Ovary (tissue), 3 donors: Measurements from ENCODE around the gene KRT81.

Source experiments
- EP300 ChIP-seq: sonication (generic); formaldehyde crosslinking; IDR thresholded peaks from one replicate; pipeline ENCODE4 v1.6.1; 2017; ENCODE audit warnings: antibody characterized with exemption
- POLR2A ChIP-seq: fragments of 450-650 bp; IDR thresholded peaks from one replicate; pipeline ENCODE4 v1.6.1; 2017; ENCODE audit warnings: antibody characterized with exemption, mild to moderate bottlenecking, moderate library complexity
- TF ChIP-seq, protein P1 (sequence below), 3 donors: fragments of 450-650 bp in 2 of 3; fragments of 200-600 bp in 1 of 3; IDR thresholded peaks; one replicate each; pipeline versions ENCODE4 v1.5.1 to v1.8.0; 2016 to 2022; ENCODE audit warnings: antibody characterized with exemption in 3 of 3, mild to moderate bottlenecking in 1 of 3
- donor health status: DM: no; HTN: no; CAD: no.

DNA sequence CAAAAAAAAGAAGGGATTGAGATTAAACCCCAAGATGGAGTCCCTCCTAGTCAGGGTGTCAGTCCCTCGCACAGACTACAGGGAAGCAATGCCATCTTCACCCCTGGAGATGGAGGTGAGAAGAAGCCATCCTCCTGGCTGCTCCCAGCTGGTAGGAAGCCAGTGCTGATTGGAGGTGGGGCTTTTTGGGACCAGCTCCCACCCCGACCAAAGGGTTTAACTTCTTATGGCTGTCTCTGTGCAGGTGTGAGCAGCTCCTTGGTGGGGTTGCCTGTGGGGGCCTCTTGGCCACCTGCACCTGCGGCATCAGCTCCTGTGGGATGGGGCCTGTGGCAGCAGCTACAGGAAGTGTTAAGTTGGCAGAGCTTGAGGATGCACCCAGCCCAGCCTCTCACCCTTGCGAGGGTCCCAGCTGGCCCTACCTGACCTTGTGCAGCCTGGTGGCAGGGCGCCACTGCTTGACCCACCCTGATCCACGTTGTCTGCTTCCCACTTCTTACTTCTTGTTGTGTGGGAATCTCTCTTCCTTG is 20.7 kb downstream of the KRT81 start:
- no peak for TF ChIP-seq EP300
- TF ChIP-seq, protein P1, sequence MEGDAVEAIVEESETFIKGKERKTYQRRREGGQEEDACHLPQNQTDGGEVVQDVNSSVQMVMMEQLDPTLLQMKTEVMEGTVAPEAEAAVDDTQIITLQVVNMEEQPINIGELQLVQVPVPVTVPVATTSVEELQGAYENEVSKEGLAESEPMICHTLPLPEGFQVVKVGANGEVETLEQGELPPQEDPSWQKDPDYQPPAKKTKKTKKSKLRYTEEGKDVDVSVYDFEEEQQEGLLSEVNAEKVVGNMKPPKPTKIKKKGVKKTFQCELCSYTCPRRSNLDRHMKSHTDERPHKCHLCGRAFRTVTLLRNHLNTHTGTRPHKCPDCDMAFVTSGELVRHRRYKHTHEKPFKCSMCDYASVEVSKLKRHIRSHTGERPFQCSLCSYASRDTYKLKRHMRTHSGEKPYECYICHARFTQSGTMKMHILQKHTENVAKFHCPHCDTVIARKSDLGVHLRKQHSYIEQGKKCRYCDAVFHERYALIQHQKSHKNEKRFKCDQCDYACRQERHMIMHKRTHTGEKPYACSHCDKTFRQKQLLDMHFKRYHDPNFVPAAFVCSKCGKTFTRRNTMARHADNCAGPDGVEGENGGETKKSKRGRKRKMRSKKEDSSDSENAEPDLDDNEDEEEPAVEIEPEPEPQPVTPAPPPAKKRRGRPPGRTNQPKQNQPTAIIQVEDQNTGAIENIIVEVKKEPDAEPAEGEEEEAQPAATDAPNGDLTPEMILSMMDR (IDR thresholded peaks at IDR 0.05) = no peak
- no peak for TF ChIP-seq POLR2A
